Sigmoid colon (tissue), 7 donors: ENCODE measurements around the gene LPAR1. TPM values are rescaled to one million over a fixed set of nuclear protein-coding genes. Genes with fewer than 3 reads are reported as not detected.

Experiments
- DNase-seq: peaks from one replicate; pipeline ENCODE4 v3.0.0-alpha.2; 2019
- H3K27ac ChIP-seq, 4 donors: fragments of 200-600 bp; sonication (generic); one replicate each; pipeline ENCODE4 v1.5.1; 2016 to 2019; ENCODE audit warnings: mild to moderate bottlenecking in 1 of 4
- H3K27me3 ChIP-seq, 3 donors: fragments of 200-600 bp; sonication (generic); one replicate each; pipeline ENCODE4 v1.5.1; 2019; ENCODE audit warnings: mild to moderate bottlenecking in 1 of 3
- H3K36me3 ChIP-seq, 4 donors: fragments of 200-600 bp; sonication (generic); one replicate each; pipeline ENCODE4 v1.5.1; 2016 to 2019
- H3K4me1 ChIP-seq, 4 donors: fragments of 200-600 bp; sonication (generic); one replicate each; pipeline ENCODE4 v1.5.1; 2017 to 2019
- H3K4me3 ChIP-seq, 4 donors: fragments of 200-600 bp; sonication (generic); one replicate each; pipeline ENCODE4 v1.5.1; 2017 to 2019; ENCODE audit warnings: mild to moderate bottlenecking in 2 of 4, moderate library complexity in 1 of 4
- H3K9me3 ChIP-seq, 4 donors: fragments of 200-600 bp in 3 of 4; sonication (generic) in 3 of 4; one replicate each; pipeline versions ENCODE4 v1.5.1 to v1.6.1; 2013 to 2019
- CTCF ChIP-seq, 4 experiments: fragments of 450-650 bp in 3 of 4; fragments of 200-600 bp in 1 of 4; IDR thresholded peaks; one replicate each; pipeline ENCODE4 v1.5.1; 2016 to 2019; ENCODE audit warnings: antibody characterized with exemption in 4 of 4, mild to moderate bottlenecking in 3 of 4, moderate library complexity in 2 of 4
- EP300 ChIP-seq, 4 donors: sonication (generic); formaldehyde crosslinking; IDR thresholded peaks; one replicate each; pipeline ENCODE4 v1.6.1; 2017; ENCODE audit warnings: antibody characterized with exemption in 4 of 4
- POLR2A ChIP-seq, 2 donors: fragments of 450-650 bp; IDR thresholded peaks; one replicate each; pipeline ENCODE4 v1.6.1; 2016; ENCODE audit warnings: antibody characterized with exemption in 2 of 2, mild to moderate bottlenecking in 2 of 2, moderate library complexity in 2 of 2
- POLR2AphosphoS5 ChIP-seq, 4 donors: sonication (generic); formaldehyde crosslinking; IDR thresholded peaks; one replicate each; pipeline ENCODE4 v1.6.1; 2017; ENCODE audit warnings: antibody characterized with exemption in 4 of 4
- WGBS, 2 donors: extraction: QIAGEN DNeasy Blood & Tissue Kit; methylation state at CpG; one replicate each; pipeline ENCODE4 v1.1.7; 2013; 5-methylcytosine and 5-hydroxymethylcytosine counted together
- intact Hi-C: fragments of 100-400 bp; cut with DNase I; formaldehyde crosslinking; loops from one replicate; pipeline ENCODE4 v1.15.1; 2023
- polyA plus RNA-seq, 3 donors: library from polyadenylated mRNA; stranded (reverse); fragments of 200-250 nt; gene quantifications; one replicate each; pipeline ENCODE4 v1.2.3, GENCODE V29; 2013
- total RNA-seq, 4 donors: library from RNA; depleted of rRNA; stranded (reverse); fragments of >200 nt; gene quantifications; one replicate each; pipeline ENCODE4 v1.1.0, GENCODE V29; 2016
- donor health status: healthy with polysubstance abuse.
- donor health status: Bipolar disorder and iron deficiency.
- donor health status: healthy.

The LPAR1 gene
- total RNA-seq: 10 to 100 TPM; 30.7 to 62.4 (median 41.4) TPM
- polyA plus RNA-seq: 10 to 100 TPM; 11.3 to 42.0 (median 14.1) TPM

- intact Hi-C loops: loop anchor here (5.0 to 10.0 kb wide), 4 partner anchors 144 to 384 kb away; no protein-coding TSS in a partner anchor
- TF ChIP-seq POLR2AphosphoS5 (IDR thresholded peaks at IDR 0.05): peak in 3 of 4 donors; percentile 12 to 57 (median 47)
- no peak for TF ChIP-seq EP300 (IDR thresholded peaks at IDR 0.05)
- no peak for TF ChIP-seq CTCF (IDR thresholded peaks at IDR 0.05)
- no peak for TF ChIP-seq POLR2A (IDR thresholded peaks at IDR 0.05)
- Histone ChIP-seq H3K9me3 (no peaks in the 10 kb centered on the region), H3K36me3 (no peaks in the 10 kb centered on the region), H3K4me3 (peak within 1 kb of the TSS; percentile 47 to 64 (median 57)), H3K4me1 (peaks cover 0 to 18% (median 12%) of the 10 kb centered on the region in 4 donors), H3K27me3 (peaks cover 12 to 49% (median 18%) of the 10 kb centered on the region in 3 donors), H3K27ac (peak within 1 kb of the TSS; percentile 79 to 85 (median 83))
- peak; percentile 81 for DNase-seq
- 1 to 2% methylated on average over 72 of the region's 72 CpGs for WGBS, 2 donors
These were observed at the start of gene LPAR1 for GRCh38 chr9:111038331-111039230. TSS of gene LPAR1 (minus strand) at chr9:111038470. CDS start at chr9:110972117, 66,353 bp downstream.

GRCh38 chr9:111078391-111079038 is 40.2 kb upstream of the LPAR1 start:
- Histone ChIP-seq H3K4me1 (no peaks in the 10 kb centered on the region), H3K4me3 (no peak overlapping the region), H3K9me3 (no peaks in the 10 kb centered on the region), H3K36me3 (no peaks in the 10 kb centered on the region), H3K27ac (no peak overlapping the region), H3K27me3 (no peaks in the 10 kb centered on the region)
- intact Hi-C loops: no loop called here
- TF ChIP-seq POLR2A (IDR thresholded peaks at IDR 0.05) (no peak), POLR2AphosphoS5 (IDR thresholded peaks at IDR 0.05) (no peak)
- WGBS, 2 donors: 75 to 94% methylated on average over 1 of the region's 1 CpG
- no peak for DNase-seq

GRCh38 chr9:111076519-111076918 is 38.2 kb upstream of the LPAR1 start:
- no peak for DNase-seq
- Histone ChIP-seq H3K4me3 (no peak overlapping the region), H3K27me3 (no peaks in the 10 kb centered on the region), H3K4me1 (no peaks in the 10 kb centered on the region), H3K9me3 (no peaks in the 10 kb centered on the region), H3K27ac (no peak overlapping the region), H3K36me3 (no peaks in the 10 kb centered on the region)
- 58 to 83% methylated on average over 3 of the region's 3 CpGs for WGBS, 2 donors
- no peak for TF ChIP-seq POLR2A (IDR thresholded peaks at IDR 0.05)
- no peak for TF ChIP-seq POLR2AphosphoS5 (IDR thresholded peaks at IDR 0.05)
- TF ChIP-seq EP300 (IDR thresholded peaks at IDR 0.05): no peak
- no peak for TF ChIP-seq CTCF (IDR thresholded peaks at IDR 0.05)
- intact Hi-C loops: no loop called here

GRCh38 chr9:111076042-111076441 is 37.8 kb upstream of the LPAR1 start:
- intact Hi-C loops: no loop called here

More at GRCh38 chr9:111076042-111076441, 37.8 kb upstream of the LPAR1 start:
- Histone ChIP-seq H3K4me1 (no peaks in the 10 kb centered on the region), H3K4me3 (no peak overlapping the region), H3K27ac (no peak overlapping the region), H3K27me3 (no peaks in the 10 kb centered on the region), H3K9me3 (no peaks in the 10 kb centered on the region), H3K36me3 (no peaks in the 10 kb centered on the region)
- DNase-seq: no peak
- 85 to 87% methylated on average over 6 of the region's 6 CpGs for whole genome bisulfite sequencing, 2 donors
- TF ChIP-seq CTCF (IDR thresholded peaks at IDR 0.05): no peak
- TF ChIP-seq EP300 (IDR thresholded peaks at IDR 0.05): no peak
- TF ChIP-seq POLR2AphosphoS5 (IDR thresholded peaks at IDR 0.05): no peak
- no peak for TF ChIP-seq POLR2A (IDR thresholded peaks at IDR 0.05)
